HG02938 (cell line): ENCODE data around the gene CNN1.

ENCODE experiments used
- ATAC-seq: cut with Tn5 transposase; IDR thresholded peaks from one replicate; pipeline ENCODE4 v1.9.1; 2021; ENCODE audit warnings: mild to moderate bottlenecking, moderate library complexity; ENCODE audit not compliant: unreplicated experiment

Gene CNN1

DNA sequence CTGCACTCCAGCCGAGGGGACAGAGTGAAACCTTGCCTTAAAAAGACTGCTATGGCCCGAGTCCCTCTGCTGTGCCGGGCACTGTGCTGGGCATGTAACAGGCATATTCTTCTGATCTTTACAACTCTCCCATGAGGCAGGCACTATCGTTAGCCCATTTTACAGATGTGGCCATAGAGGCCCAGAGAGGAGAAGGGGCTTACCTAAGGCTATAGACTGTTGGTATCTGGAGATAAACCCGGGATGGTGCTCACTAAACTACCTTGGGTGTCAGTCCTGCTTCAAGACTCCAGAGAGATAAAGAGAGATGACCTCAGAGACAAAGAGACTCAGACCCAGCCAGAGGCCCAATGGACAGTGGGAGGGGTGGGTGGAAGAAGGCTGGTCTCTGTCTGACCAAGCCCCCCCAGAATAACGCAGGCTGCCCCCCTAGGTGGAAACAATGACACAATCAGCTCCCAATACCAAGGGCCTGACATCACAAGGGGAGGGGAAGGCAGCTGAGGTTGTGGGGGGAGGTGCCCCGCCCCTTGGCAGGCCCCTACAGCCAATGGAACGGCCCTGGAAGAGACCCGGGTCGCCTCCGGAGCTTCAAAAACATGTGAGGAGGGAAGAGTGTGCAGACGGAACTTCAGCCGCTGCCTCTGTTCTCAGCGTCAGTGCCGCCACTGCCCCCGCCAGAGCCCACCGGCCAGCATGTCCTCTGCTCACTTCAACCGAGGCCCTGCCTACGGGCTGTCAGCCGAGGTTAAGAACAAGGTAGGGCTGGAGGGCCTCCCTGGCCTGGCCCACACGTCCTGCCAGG is at the start of gene CNN1:
Gene CNN1, plus strand, starts transcription at position 620 of the 805 bp plus-strand sequence. Its CDS starts 77 bp downstream, at position 697.
- no peak for ATAC-seq

DNA sequence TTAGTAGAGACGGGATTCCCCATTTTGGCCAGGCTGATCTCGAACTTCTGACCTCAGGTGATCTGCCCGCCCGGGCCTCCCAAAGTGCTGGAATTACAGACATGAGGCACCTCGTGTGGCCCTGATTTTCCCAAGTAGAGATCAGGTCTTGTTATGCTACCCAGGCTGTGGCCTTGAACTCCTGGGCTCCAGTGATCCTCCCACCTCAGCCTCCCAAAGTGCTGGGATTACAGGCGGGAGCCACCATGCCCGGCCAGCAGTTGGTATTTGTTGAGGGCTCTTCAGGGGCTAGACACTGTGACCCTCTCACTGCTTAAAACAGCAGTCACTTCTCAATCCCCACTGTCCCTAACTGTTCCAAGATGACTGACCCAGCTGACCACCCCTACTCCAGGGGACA is 49.3 kb upstream of the CNN1 start:
- ATAC-seq, result no peak

GRCh38 chr19:11494634-11495285 is 43.9 kb upstream of the CNN1 start:
- no peak for ATAC-seq

- ATAC-seq, result no peak
Observed at GRCh38 chr19:11495481-11495880, 43.2 kb upstream of the CNN1 start.

DNA sequence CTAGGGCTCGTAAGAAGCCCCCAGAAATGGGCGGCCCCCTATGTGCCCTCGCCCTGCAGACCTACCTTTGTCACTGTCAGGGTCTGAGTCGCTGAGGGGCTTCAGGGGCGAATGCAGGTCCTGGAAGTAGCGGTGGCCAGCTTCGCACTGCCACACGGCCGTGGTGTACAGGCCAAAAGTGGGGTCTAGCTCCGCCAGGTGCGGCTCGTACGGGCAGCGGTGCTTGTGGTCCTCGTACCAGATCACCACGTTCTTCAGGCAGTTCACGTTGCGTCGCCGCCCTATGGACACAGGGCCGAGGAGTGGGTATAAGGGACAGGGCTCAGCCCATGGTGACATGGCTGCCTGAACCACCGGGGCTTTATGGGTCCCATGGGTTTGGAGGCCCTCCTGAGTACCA is 42.8 kb upstream of the CNN1 start:
- no peak for ATAC-seq

- no peak for ATAC-seq
Observed at GRCh38 chr19:11496391-11497163, 42.1 kb upstream of the CNN1 start.

- no peak for ATAC-seq
Observed at GRCh38 chr19:11499220-11499726, 39.4 kb upstream of the CNN1 start.

DNA sequence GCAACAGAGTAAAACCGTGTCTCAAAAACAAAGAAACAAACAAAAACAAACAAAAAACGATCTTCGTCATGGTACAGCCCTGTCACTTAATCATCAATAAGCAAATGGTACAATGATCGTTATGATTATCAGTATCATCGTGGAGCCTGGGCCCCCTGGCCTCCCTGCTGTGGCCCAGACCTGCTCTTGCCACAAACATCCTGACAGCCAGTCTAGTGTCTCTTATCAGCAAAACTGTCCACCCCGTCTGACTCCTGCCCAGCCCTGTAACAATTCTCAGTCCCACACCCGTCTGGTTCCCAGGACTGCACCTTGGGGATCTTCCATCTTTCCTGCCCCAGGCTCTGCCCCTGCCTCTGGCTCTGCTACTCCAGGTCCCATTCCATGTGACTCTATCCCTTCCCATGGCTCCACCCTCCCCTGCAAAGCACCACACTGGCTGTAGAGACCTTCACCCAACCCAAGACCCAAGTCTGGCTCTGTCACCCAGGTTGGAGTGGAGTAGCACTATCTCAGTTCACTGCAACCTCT is 38.7 kb upstream of the CNN1 start:
- no peak for ATAC-seq

GRCh38 chr19:11504502-11505031 is 34.1 kb upstream of the CNN1 start:
- ATAC-seq, result no peak

DNA sequence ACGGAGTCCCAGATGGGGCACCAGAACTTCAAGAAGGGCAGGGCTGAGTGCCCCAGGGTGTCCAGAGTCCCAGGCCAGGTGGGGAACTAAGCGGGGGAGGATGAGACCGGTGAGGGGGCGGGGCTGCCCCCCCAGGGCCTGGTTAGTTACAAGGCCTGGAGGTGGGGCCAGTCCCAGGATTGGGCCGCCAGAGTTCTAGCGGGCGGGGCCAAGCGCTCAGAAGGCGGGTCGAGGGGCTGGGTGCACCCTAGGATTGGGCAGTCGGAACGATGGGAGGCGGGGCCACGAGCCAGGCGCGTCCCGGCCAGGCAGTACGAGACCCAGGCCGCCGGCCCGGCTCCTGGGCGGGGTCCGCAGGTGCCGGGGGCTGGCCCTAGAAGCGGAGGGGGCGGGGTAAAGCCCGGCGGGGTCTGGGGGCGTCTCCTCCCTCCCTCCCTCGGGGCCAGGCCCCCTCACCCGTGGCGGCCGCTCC is 33.6 kb upstream of the CNN1 start:
- peak; percentile 71 for ATAC-seq

DNA sequence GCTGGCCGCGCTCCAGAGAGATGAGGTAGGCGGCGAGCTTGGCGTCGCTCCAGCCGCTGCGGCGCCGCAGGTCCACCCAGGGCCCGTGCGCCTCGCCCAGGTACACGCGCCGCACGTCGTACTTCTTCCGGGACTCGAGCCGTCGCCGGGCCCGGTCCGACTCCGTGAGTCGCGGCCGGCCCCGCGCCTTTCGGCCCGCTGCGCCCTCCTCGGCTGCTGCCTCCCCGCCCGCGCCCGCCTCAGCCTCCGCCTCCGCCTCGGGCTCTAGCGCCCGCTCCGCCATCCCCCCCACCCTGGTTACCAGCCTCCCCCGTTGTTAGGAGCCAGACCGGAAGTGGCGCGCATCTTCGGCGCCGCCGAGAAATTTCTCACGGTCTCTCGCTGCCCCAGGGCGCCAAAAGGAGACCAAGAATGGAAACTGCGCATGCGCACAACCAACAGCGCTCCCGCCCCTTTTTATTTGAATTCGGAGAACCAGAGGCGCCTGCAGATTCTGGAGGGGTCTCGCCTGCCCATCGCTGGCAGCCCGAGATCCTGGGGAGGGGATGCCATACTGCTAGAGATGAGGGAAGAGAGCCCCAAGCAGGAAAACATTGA is 33.0 kb upstream of the CNN1 start, which contains the start of gene ZNF653:
Gene ZNF653, minus strand, starts transcription at position 336 of the 597 bp plus-strand sequence. Its CDS starts 53 bp downstream, at position 283.
- peak; percentile 55 for ATAC-seq

GRCh38 chr19:11506101-11506555 is 32.5 kb upstream of the CNN1 start:
- peak; percentile 27 for ATAC-seq

DNA sequence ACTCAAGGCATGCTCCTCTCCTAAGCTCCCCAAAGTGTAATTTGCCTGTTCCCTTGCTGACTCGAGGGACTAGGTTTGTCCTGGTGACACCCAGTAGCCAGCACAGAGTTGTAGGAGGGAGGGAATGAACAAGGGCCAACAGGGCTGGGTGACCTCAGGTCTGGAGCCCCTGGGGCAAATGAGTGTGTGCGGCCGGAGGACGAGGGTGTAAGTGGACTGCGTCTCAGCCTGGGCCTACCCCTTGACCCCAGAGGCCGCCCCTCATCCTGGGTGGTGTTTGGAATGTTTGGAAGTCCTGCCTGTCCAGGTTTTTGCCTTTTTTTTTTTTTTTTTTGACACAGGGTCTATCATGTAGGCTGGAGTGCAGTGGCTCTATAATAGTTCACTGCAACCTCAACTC is 31.7 kb upstream of the CNN1 start:
- ATAC-seq, result no peak

DNA sequence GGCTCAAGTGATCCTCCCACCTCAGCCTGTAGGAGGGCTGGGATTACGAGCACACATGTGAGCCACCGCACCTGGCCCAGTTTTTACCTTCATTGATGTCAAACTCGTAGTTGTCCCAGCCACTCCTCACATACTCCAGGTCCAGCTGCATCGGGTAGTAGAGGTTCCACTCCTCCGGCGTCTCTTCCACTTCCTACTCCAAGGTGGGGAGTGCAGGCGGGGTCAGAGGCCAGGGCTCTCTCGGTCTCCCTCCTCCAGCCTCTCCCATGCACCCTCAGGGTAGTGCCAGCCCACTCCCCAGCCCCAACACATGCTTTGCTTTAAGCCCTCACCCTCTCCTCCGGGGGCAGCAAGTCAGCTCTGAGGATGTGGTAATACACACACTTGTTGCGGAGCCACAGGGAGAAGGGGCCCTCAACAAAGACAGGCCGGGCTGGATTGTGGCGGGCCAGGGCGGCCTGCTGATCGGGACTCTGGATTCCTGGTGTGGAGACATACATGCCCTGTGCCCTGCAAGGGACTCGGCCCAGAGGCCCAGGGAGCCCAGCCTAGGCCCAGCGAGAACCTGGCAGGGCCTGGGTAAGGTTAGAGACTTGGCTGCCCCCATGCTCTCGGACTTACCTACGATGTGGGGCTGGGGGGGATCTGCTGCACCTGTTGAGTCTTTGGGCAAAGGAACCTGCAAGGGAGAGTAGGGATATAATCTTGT is 31.1 kb upstream of the CNN1 start:
- no peak for ATAC-seq

GRCh38 chr19:11510444-11510843 is 28.2 kb upstream of the CNN1 start:
- no peak for ATAC-seq

GRCh38 chr19:11513946-11514345 is 24.7 kb upstream of the CNN1 start:
- no peak for ATAC-seq

GRCh38 chr19:11519138-11519537 is 19.5 kb upstream of the CNN1 start:
- ATAC-seq, result no peak

- ATAC-seq, result peak; percentile 88
Observed at GRCh38 chr19:11528551-11529341, 9.9 kb upstream of the CNN1 start, which contains the start of gene ECSIT. Gene ECSIT, minus strand, starts transcription at chr19:11529134. Its CDS starts 9,964 bp downstream, at chr19:11519170.

DNA sequence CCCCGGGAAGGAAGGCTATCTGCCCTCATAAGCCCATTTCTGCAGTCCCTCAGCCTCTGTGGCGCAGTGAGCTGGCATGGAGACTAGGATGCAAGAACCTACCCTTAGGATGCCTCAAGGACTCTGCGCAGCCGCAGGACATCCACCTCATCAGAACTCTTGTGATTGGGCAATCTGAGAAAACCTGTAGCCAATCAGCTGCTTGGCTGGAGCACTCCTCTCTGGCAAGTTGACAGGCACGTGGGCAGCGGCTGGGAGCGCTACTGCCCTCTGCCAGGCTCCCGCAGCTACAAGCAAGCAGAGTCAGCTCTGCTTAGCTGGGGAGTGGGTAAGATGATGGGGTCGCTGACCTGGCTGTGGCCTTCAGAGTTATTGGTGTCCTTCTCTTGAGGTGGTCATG is 8.2 kb upstream of the CNN1 start:
- ATAC-seq, result no peak
